DND-41 (cell line): ENCODE measurements around the gene HMCN2.

Experiments used
- ATAC-seq: fragments of 200-7000 bp; cut with Tn5 transposase; 3 replicates; pipeline ENCODE4 v1.9.1; 2021; ENCODE audit warnings: low read depth; ENCODE audit not compliant: insufficient read depth
- DNase-seq: peaks from one replicate; pipeline ENCODE4 v3.0.0-alpha.2; 2020
- H2AFZ ChIP-seq: 2 replicates; pipeline ENCODE4 v1.6.0; 2012; ENCODE audit warnings: low read depth, low read length
- H3K27ac ChIP-seq: 2 replicates; pipeline ENCODE4 v1.5.1; 2012; ENCODE audit warnings: low read length, inconsistent platforms
- H3K27me3 ChIP-seq: fragments of 200-600 bp; sonication (generic); 2 replicates; pipeline ENCODE4 v1.6.0; 2012; ENCODE audit warnings: low read length, mild to moderate bottlenecking, inconsistent platforms; ENCODE audit not compliant: insufficient read depth, poor library complexity
- H3K36me3 ChIP-seq: 2 replicates; pipeline ENCODE4 v1.5.1; 2012; ENCODE audit warnings: low read length, inconsistent platforms; ENCODE audit not compliant: insufficient read depth
- H3K4me1 ChIP-seq: 2 replicates; pipeline ENCODE4 v1.5.1; 2012; ENCODE audit warnings: mild to moderate bottlenecking, low read length; ENCODE audit not compliant: insufficient read depth
- H3K4me2 ChIP-seq: 2 replicates; pipeline ENCODE4 v1.6.0; 2012; ENCODE audit warnings: mild to moderate bottlenecking, moderate library complexity, low read length, inconsistent platforms; ENCODE audit not compliant: insufficient read depth
- H3K4me3 ChIP-seq, 2 experiments: fragments of 200-600 bp in 1 of 2; shearing (Covaris generic) in 1 of 2; 2 replicates each; pipeline ENCODE4 v1.5.1; 2012 to 2016; ENCODE audit warnings: inconsistent platforms in 2 of 2, low read length in 2 of 2, mild to moderate bottlenecking in 2 of 2, low read depth in 1 of 2, moderate library complexity in 1 of 2
- H3K79me2 ChIP-seq: 2 replicates; pipeline ENCODE4 v1.6.0; 2012; ENCODE audit warnings: low read length, inconsistent platforms; ENCODE audit not compliant: insufficient read depth
- H3K9ac ChIP-seq: 2 replicates; pipeline ENCODE4 v1.6.0; 2012; ENCODE audit warnings: low read depth, mild to moderate bottlenecking, inconsistent platforms, low read length, moderate library complexity
- H3K9me3 ChIP-seq: 2 replicates; pipeline ENCODE4 v1.5.1; 2012; ENCODE audit warnings: low read length, moderate library complexity, mild to moderate bottlenecking, inconsistent platforms; ENCODE audit not compliant: insufficient read depth, severe bottlenecking
- H4K20me1 ChIP-seq: 2 replicates; pipeline ENCODE4 v1.6.0; 2012; ENCODE audit warnings: low read length; ENCODE audit not compliant: insufficient read depth
- EZH2 ChIP-seq: IDR thresholded peaks from 3 replicates; pipeline ENCODE4 v1.6.1; 2012; ENCODE audit warnings: borderline replicate concordance, low read depth, mild to moderate bottlenecking, moderate library complexity, low read length, inconsistent platforms; ENCODE audit not compliant: severe bottlenecking
- TF ChIP-seq, protein P1 (sequence below): IDR thresholded peaks from 2 replicates; pipeline ENCODE4 v1.5.1; 2012; ENCODE audit warnings: borderline replicate concordance, low read length, moderate library complexity, mild to moderate bottlenecking; ENCODE audit not compliant: poor library complexity, severe bottlenecking; ENCODE audit errors: extremely low read depth

HMCN2 gene

DNA sequence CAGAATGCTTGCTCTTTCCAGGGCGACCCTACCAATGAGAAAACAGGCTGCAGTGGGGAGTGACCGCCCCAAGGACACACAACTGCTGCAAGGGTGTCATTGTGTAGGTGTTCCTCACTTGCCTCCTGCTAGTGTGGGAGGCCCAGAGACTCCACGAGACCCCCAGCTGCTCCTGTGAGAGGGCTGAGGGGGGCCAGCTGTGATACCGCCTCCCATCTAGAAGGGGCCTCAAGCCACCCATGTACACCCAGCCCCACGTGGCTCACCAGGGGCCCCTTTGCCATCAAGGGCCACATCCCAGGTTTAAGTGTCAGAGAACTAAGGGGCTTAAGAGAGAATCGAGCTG lies 177.9 kb downstream of the HMCN2 start:
- Histone ChIP-seq H4K20me1 (no peaks in the 10 kb centered on the region), H3K79me2 (no peaks in the 10 kb centered on the region), H3K4me2 (no peak overlapping the region), H2AFZ (no peak overlapping the region), H3K27ac (no peak overlapping the region), H3K9me3 (peaks cover 7% of the 10 kb centered on the region), H3K27me3 (no peaks in the 10 kb centered on the region), H3K36me3 (no peaks in the 10 kb centered on the region), H3K4me1 (peaks cover 11% of the 10 kb centered on the region), H3K9ac (no peak overlapping the region), H3K4me3 (no peak overlapping the region)
- DNase-seq = no peak
- no peak for ATAC-seq
- TF ChIP-seq, protein P1, sequence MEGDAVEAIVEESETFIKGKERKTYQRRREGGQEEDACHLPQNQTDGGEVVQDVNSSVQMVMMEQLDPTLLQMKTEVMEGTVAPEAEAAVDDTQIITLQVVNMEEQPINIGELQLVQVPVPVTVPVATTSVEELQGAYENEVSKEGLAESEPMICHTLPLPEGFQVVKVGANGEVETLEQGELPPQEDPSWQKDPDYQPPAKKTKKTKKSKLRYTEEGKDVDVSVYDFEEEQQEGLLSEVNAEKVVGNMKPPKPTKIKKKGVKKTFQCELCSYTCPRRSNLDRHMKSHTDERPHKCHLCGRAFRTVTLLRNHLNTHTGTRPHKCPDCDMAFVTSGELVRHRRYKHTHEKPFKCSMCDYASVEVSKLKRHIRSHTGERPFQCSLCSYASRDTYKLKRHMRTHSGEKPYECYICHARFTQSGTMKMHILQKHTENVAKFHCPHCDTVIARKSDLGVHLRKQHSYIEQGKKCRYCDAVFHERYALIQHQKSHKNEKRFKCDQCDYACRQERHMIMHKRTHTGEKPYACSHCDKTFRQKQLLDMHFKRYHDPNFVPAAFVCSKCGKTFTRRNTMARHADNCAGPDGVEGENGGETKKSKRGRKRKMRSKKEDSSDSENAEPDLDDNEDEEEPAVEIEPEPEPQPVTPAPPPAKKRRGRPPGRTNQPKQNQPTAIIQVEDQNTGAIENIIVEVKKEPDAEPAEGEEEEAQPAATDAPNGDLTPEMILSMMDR = no peak
- no peak for TF ChIP-seq EZH2

DNA sequence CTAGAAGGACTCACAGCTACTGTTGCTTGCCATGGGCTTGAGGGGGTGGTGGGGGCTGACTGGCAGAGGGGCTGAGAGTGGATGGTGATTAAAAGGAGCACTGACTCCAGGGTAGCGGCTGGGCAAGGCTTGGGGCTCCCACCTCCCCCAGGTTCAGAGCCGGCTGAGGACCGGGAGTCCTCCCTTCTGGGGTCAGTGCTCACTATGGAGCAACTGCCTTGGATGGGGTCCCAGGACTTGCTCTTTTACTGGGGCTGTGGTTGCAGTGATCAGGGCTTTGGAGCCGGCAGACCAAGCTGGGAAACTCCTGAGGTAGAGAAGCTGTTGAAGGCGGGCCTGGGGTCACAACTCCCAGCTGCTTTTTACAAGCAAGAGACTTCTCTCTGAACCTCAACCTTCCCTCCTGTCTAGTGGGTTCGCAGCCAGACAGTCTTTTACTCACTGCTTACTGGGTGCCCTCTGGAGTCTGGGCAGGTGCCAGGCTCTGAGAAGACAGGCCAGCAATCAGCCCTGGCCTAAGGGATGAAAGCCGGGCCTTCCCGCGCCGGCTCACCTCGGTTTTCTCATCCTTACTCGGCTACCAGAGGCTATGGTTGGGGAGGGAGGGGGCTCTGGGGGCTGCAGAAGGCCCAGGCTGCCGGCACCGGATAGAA lies 178.4 kb downstream of the HMCN2 start:
- H2AFZ ChIP-seq = no peak overlapping the region
- H3K27me3 ChIP-seq = no peaks in the 10 kb centered on the region
- no peak for DNase-seq
- H3K4me2 ChIP-seq = no peak overlapping the region
- H3K36me3 ChIP-seq = no peaks in the 10 kb centered on the region
- H3K4me3 ChIP-seq = no peak overlapping the region
- TF ChIP-seq, protein P1 = no peak
- TF ChIP-seq EZH2 = no peak
- no peaks in the 10 kb centered on the region for H3K79me2 ChIP-seq
- peaks cover 7% of the 10 kb centered on the region for H3K9me3 ChIP-seq
- H3K27ac ChIP-seq = no peak overlapping the region
- H4K20me1 ChIP-seq = no peaks in the 10 kb centered on the region
- H3K4me1 ChIP-seq = peaks cover 14% of the 10 kb centered on the region
- no peak overlapping the region for H3K9ac ChIP-seq
- no peak for ATAC-seq

DNA sequence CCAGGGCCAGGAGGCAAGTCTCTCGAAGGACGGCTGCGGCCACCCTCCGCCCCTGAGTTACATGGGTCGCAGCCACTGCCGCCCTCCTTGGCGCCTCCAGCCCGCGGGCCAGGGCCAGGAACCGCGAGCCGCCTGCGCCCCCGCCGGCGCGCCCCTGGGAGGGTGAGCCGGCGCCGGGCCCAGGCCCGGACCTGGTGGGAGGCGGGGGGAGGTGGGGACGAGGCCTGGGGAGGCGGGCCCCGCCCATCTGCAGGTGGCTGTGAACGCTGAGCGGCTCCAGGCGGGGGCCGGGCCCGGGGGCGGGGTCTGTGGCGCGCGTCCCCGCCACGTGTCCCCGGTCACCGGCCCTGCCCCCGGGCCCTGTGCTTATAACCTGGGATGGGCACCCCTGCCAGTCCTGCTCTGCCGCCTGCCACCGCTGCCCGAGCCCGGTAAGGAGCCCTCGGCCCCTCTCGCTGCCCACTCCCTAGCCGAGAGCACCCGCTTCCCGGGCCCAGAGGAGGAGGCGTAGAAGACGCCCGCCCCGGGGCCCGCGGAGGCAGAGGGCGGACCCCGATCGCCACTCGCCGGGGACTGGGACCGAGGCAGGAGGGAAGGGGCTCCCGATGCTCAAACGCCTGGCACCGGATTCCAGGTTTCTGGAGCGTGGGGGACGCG lies 179.1 kb downstream of the HMCN2 start, which contains the start of gene ASS1:
ASS1 (plus strand) TSS at position 397 of the 657 bp plus-strand sequence. CDS start 7,268 bp downstream, outside the sequence.
- H3K9ac ChIP-seq = no peak within 1 kb of the TSS
- no peaks in the 10 kb centered on the region for H3K36me3 ChIP-seq
- peaks cover 7% of the 10 kb centered on the region for H3K9me3 ChIP-seq
- ATAC-seq (no peak), DNase-seq (no peak)
- no peaks in the 10 kb centered on the region for H3K27me3 ChIP-seq
- TF ChIP-seq, protein P1 = no peak
- no peak for TF ChIP-seq EZH2
- H3K27ac ChIP-seq = no peak within 1 kb of the TSS
- no peak within 1 kb of the TSS for H3K4me3 ChIP-seq
- H2AFZ ChIP-seq = no peak within 1 kb of the TSS
- peaks cover 14% of the 10 kb centered on the region for H3K4me1 ChIP-seq
- H3K4me2 ChIP-seq = no peak within 1 kb of the TSS
- no peaks in the 10 kb centered on the region for H4K20me1 ChIP-seq
- H3K79me2 ChIP-seq = no peaks in the 10 kb centered on the region
